ENCODE results near the gene BMF. TPM values are rescaled to one million over a fixed set of nuclear protein-coding genes. Genes with fewer than 3 reads are reported as not detected.

BMF gene
- total RNA-seq, 1 experiment from 2014 or later = 81.5 TPM

DNA sequence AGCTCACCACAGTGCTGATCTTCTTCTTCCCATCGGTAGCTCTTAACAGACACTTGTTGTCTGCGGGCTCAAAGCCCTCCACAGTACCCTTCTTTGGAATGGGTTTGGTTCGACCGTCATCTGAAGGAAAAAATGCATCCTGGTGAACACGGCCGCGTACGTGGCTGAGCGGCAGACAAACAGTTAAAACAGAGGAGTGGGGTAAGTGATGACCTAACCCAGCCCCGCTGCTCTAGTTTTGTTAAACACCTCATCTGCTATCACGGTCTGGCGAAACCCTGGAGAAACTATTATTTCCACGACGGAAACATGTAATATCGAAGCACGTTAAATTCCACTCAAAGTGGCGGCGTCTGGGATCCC, 70.4 kb downstream of the BMF start:
- BruUV-seq (replicated peaks) = no TSS peak
- Histone ChIP-seq H3K4me1 (0 out of 2 replicates have a peak, but pooled peaks cover 4% of the 10 kb centered on the region), H3K27me3 (replicated peaks; ENCODE audit: control insufficient read depth, insufficient read depth, low read length) (no peaks in the 10 kb centered on the region), H3K9me3 (no peaks in the 10 kb centered on the region), H3K36me3 (ENCODE audit: control insufficient read depth, insufficient read depth, low read length) (no peaks in the 10 kb centered on the region), H3K4me3 (ENCODE audit: low read depth, low read length) (peak overlapping the region; percentile 78)
- peaks cover 60% of the 10 kb centered on the region for H3K36me3 Mint-ChIP-seq (ENCODE audit: insufficient read depth, unreplicated experiment)
- no peaks in the 10 kb centered on the region for H3K9me3 Mint-ChIP-seq (ENCODE audit: unreplicated experiment)
- H3K27ac Mint-ChIP-seq (ENCODE audit: unreplicated experiment) = peak overlapping the region; percentile 97
- DNase-seq = no peak
- H3K27me3 Mint-ChIP-seq (ENCODE audit: insufficient read depth, unreplicated experiment) = no peaks in the 10 kb centered on the region
- peaks cover 8% of the 10 kb centered on the region for H3K4me1 Mint-ChIP-seq (ENCODE audit: low read depth, unreplicated experiment)
- intact Hi-C loops (cut with micrococcal nuclease; ENCODE audit: unreplicated experiment) = no loop called here
- CTCF ChIA-PET = interaction anchor here (0.6 to 1.7 kb wide), 3 partner anchors 150 to 237 kb away, joined by 3 to 4 read pairs (median 4); partner anchors contain the start of gene PAK6
- peak overlapping the region; percentile 98 for H3K4me3 Mint-ChIP-seq (ENCODE audit: unreplicated experiment)
- TF ChIP-seq, protein P1, sequence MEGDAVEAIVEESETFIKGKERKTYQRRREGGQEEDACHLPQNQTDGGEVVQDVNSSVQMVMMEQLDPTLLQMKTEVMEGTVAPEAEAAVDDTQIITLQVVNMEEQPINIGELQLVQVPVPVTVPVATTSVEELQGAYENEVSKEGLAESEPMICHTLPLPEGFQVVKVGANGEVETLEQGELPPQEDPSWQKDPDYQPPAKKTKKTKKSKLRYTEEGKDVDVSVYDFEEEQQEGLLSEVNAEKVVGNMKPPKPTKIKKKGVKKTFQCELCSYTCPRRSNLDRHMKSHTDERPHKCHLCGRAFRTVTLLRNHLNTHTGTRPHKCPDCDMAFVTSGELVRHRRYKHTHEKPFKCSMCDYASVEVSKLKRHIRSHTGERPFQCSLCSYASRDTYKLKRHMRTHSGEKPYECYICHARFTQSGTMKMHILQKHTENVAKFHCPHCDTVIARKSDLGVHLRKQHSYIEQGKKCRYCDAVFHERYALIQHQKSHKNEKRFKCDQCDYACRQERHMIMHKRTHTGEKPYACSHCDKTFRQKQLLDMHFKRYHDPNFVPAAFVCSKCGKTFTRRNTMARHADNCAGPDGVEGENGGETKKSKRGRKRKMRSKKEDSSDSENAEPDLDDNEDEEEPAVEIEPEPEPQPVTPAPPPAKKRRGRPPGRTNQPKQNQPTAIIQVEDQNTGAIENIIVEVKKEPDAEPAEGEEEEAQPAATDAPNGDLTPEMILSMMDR (IDR thresholded peaks at IDR 0.05; ENCODE audit: insufficient read depth in 1 of 2, low read depth in 1 of 2, low read length in 1 of 2, severe bottlenecking in 1 of 2, unreplicated experiment in 1 of 2) = no peak
- POLR2A ChIA-PET = interaction anchor here (0.5 to 1.1 kb wide), 2 partner anchors 9 to 531 kb away, joined by 3 read pairs; no protein-coding TSS in a partner anchor

Other genes starting within 250 kb of the BMF start
- gene GPR176, start 188.6 kb downstream of the BMF start, total RNA-seq (2022) = 9.8 and 14.4 TPM in 2 replicates
- 33.8 and 38.3 TPM in 2 replicates for gene EIF2AK4, start 174.8 kb downstream of the BMF start, total RNA-seq (2022)
- gene SRP14, start 69.7 kb downstream of the BMF start, total RNA-seq (2022) = 220 and 223 TPM in 2 replicates
- 62.7 and 73.5 TPM in 2 replicates for gene BUB1B, start 52.2 kb upstream of the BMF start, total RNA-seq (2022)
- gene PAK6, start 130.2 kb upstream of the BMF start, total RNA-seq (2022) = 19.9 and 20.7 TPM in 2 replicates
- 0.28 and 0.79 TPM in 2 replicates for gene ANKRD63, start 174.2 kb upstream of the BMF start, total RNA-seq (2022)
- 4.0 and 4.7 TPM in 2 replicates for gene PLCB2, start 199.1 kb upstream of the BMF start, total RNA-seq (2022)
- 13.4 and 15.4 TPM in 2 replicates for gene INAFM2, start 214.8 kb upstream of the BMF start, total RNA-seq (2022)
- 0.86 and 0.95 TPM in 2 replicates for gene CCDC9B, start 232.1 kb upstream of the BMF start, total RNA-seq (2022)
- gene PHGR1, start 242.2 kb upstream of the BMF start, total RNA-seq (2022) = 67.9 and 103 TPM in 2 replicates
- gene DISP2, start 249.3 kb upstream of the BMF start, total RNA-seq (2022) = 4.6 and 6.3 TPM in 2 replicates

Measured in Caco-2 (cell line).